HG03095 (cell line): Measurements from ENCODE around the gene NINL.

Experiments used
- ATAC-seq: cut with Tn5 transposase; IDR thresholded peaks from one replicate; pipeline ENCODE4 v1.9.1; 2021; ENCODE audit warnings: moderate library complexity; ENCODE audit not compliant: unreplicated experiment

The NINL gene

DNA sequence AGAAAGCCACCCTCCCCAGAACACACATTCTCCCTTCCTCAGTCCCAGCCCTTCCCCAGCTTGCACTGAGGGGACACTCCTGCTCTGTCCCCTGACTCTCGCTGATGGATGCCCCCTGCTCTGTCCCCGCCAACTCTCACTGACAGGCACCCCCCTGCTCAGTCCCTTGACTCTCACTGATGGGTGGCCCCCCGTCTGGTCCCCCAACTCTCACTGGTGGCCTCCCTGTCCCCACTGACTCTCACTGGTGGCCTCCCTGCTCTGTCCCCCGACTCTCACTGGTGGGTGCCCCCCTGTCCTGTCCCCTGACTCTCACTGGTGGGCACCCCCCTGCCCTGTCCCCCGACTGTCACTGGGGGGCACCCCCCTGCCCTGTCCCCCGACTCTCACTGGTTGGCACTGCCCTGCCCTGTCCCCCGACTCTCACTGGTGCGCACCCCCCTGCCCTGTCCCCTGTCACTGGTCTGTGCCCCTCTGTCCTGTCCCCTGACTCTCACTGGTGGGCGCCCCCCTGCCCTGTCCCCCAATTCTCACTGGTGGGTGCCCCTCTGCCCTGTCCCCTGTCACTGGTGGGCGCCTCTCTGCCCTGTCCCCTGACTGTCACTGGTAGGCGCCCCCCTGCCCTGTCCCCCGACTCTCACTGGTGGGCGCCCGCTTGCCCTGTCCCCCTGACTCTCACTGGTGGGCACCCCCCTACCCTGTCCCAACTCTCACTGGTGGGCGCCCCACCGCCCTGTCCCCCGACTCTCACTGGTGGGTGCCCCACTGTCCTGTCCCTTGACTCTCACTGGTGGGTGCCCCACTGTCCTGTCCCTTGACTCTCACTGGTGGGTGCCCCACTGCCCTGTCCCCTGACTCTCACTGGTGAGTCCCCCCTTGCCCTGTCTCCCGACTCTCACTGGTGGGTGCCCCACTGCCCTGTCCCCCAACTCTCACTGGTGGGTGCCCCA lies 116.9 kb downstream of the NINL start:
- ATAC-seq: no peak

DNA sequence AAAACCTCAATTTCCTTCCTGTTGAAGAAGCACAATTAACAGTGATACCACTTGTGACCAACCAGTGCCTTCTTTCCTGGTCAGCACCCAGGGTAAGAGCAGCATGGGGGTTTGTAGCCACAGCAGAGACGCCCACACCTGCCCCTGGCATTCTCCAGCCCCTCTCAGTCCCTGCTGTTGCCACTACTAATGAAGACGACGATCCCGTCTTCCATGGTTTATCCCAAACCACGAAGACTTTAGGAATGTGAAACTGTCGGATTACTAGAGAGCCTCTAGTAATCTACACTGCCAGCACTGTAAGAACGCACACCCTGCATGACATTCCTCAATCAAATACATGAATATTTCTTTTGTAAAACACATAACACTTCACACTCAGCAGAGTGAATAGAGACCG lies 117.9 kb downstream of the NINL start:
- ATAC-seq: no peak

DNA sequence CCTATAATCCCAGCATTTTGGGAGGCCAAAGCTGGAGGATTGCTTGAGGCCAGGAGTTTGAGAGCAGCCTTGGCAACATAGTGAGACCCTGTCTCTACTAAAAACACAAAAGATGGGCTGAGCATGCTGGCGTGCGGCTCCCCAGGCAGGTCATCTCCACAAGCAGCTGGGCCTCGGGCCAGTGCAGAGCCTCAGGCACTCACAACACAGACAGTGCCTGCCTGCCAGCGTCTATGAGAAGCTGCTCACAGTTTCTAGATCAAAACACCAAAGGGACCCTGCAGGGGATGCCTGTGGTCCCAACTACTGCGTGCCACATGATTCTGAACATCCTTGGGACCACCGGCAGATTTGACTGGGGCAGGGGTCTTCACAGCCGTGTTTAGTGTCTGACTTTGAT lies 118.5 kb downstream of the NINL start:
- no peak for ATAC-seq

DNA sequence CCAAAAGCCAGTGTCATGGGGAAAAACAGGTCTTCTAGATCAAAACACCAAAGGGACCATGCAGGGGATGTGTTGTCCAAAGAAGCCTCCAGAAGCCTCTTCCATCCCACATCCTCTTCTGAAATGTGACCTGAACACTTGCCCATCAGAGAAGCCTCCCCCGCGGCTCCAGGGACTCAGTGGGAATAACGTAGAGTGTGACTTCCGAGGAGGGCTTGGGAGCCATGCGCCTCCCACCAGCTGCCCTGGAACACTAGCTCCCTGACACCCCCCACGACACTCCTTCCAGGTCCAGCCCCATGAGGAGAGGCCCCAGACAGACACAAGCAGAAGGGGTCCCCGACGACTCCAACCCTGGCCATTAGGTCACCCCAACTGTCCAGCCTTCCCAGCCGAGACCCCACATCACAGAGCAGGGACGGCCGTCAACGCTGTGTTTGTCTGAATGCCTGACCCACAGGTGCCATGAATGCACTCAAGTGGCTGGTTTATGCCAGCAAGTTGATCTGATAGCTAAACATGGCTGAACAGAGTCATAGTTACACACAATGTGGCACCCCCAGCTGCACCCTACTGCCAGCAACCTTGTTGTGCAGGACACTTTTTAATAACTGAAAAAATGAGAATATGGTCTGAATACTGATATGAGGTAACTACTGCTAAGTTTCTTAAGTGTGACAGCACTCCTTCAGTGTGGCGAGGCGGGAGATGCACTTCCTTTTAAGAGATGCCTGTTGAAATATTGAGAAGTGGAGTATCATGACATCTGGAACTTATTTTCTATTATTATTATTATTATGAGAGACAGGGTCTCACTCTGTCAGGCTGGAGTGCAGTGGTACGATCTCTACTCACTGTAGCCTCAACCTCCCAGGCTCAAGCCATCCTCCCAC lies 119.8 kb downstream of the NINL start:
- ATAC-seq: no peak

DNA sequence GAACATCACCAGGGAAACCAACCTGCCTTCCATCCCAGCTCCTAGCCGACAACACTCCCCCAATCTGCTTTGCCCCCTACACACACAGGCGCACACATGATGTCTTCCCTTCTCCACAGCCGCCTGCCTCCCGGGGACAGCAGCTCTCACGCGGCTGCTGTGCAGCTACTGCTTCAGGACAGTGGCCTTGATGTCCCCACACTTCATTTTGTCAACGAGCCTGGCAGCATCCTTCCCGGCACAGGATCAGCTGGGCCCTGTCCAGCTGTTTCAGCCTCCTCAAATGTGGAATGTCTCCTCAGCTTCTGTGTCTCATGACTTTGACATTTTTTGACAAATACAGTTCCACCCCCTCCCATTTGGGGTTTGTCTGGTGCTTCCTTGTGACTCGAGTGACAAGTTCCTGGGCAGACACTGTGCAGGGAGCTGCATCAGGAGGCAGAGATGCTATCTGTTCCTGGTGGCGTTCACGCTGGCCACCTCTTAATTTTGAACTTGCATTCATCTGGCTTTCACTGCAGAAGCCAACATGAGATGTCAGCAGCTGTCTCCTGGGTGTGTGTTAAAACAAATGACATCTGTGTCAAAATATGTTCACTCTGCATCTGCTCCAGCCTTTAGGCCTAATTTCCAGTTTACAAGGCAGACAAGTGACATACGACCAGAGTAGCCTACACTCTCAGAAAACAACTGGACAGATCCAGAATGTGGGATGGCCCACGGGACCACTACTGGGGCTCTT lies 120.7 kb downstream of the NINL start:
- ATAC-seq: no peak

DNA sequence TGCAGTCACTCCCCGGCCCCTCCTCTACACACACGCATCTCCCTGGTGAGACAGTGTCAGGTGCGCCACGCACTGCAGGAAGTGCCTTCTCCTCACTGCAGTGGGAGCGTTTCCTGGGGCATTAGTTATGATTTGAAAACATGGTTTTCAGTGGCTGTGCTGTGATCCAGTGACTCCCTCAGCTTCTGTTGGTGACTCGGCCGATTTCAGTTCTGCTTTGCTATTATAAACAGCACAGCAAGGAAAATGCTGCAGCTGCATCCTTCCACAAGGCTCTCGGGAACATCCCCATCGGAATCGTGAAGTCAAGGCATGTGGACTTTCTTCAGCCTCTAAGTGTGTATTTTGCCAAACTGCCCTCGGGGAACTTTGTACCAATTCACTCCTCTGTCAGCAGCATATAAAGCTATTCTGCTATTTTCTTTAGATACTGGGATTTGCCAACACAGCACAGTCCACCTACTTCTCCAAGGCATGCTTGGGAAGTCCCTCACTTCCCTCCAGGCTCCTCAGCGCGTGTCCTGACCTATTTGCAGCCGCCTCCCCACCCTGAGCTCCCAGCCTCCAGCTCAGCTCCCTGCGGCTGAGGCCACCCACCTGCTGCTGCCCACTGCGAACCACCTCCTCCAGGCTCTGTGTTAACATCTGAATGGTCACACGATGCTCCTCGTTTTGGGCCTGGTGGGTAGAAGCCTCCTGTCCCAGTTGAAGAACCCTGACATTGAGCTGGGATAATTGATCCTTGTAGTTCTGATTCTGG lies 123.4 kb downstream of the NINL start:
- no peak for ATAC-seq

DNA sequence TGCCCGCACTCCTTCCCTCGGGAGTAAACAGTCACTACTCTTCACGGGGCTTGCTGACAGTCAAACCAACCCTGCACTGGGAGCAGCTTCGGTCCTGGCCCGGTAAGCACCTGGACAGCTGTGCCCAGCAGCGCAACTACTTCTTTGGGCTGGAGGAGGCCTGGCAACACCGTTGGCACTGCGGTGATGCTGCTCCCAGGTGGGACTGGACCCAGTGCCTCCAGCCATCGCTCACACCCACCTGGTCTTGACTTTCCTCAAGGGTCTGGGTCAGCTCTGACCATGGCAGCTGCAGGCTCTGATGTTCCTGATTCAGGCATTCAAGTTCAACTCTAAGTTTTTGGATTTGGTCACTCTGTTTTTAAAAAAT lies 124.1 kb downstream of the NINL start:
- no peak for ATAC-seq

DNA sequence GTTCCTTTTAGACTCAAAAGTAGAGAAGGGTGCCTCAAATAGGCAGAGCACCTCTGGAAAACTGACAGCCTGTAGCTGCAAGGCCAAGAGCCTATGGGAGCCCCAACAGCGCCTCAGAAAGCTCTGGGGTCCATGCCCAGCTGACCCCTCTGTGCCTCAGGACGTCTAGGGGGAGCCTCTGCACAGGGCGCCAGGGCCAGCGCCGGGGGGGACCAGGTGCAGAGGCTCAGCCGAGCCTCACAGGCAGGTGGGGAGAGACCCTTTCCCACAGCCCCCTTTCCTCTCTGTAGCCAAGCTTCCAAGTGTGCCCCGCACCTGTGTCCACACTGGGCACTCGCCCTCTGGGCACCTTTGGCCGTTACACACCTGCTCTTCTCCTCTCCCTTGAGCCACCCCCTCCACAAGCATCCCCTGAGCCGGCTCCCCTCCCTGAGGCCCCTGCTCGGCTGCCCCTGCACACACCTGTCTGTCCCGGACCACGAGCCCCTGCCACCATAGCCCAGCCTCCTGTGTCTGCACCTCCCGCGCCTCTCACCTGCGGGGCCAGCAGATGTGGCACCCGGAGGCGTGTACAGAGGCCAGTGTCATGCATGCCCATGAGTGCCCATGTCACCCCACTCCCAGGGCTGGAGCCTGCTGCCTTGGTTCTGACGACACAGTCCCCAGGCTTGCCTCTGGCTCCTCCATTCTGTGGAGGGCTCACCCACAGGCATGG lies 124.6 kb downstream of the NINL start:
- ATAC-seq: no peak

DNA sequence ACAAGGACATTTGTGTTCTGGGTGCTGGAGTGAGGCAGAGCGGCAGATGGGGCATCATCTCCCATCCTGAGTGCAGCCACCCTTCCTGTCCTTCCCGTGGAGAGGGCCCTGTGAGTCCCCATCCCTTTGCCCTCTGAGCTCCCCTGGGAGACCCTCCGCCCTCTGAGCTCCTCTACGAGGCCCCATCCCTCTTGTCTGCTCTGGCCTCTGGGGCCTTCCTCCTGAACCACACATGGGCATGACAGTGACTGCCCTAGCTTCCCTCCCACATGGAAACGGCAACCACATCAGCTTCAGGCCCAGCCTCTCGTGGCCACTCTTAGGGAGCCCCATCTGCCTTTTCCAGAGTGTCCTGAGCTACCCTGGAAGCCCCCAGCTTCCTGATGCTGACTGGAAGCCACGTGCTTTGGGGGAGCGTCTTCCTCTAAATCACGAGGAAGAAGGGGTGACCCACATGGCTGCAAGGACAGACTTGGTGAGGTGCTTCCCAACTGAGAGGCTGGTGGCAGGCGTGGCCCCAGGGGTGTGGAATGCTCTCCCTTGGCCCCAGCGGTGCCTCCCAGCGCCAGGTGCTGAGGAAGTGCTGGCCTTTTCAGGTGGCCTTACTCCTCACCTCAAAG lies 125.3 kb downstream of the NINL start:
- no peak for ATAC-seq

DNA sequence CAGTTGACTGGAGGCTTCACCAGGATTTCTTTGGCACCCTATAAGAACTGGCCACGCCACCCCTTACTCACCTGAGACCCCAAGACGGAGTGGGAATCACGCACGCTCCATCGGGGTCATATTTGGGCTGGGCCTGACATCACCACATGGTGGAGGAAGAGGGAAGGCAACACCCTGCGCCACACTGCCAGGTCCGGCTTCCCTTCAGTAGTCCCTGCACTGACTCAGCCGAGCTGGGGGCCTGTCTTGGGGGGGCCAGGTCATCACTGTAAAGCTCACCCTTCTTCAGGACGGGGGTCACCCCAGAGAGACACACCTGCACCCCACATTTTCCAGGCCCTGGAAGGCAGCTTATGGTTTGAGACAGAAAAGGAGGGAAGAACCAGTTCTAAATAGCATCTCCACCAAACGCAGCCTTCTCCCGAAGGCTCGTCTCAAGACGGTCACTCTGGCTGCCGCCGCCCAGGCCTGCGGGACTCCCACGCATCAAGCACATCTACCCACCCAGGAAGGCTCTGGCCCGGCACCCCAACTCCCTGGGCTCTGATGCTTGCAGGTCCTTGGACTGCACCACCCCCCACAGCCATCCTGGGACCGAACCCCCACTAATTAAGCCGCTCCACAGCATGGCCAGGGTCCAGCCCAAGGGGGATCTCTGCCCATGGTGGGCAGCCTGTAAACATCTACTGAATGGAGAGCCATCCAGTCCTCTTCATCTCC lies 126.1 kb downstream of the NINL start:
- no peak for ATAC-seq

DNA sequence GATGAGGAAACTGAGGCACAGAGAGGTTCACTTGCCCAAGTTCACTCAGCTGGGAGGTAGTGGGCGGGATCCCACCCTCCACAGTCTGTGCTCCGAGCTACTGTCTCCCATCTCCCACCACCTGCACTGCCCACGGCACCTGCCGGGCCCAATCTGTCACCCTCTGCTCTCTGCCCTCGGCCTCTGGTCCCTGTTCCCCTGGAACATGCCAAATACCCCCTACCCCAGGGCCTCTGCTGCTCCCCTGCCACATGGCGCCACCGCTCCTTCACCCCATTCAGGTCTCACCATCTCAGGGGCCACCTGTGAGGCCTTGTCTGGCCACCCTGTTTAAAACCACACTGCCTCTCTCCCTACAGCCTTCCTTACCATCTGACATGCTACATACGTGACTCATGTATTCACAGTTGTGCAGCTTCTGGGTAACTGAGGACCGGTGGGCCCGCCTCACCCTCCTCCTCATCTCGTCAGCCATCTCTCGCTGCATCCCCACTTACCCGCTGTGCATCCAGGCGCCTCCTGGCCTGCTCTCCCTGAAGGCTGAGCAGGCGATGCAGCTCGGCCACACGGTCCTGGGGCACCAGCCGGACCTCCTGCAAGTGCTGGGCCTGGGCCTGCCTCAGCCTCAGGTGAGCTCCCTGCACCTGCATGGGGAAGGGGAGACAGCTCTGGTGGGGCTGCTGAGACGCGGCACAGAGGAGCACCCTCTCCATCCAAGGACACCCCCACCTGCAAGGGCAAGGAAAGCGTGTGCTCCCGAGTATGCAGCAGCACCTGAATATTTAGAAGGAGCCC lies 127.2 kb downstream of the NINL start:
- no peak for ATAC-seq

DNA sequence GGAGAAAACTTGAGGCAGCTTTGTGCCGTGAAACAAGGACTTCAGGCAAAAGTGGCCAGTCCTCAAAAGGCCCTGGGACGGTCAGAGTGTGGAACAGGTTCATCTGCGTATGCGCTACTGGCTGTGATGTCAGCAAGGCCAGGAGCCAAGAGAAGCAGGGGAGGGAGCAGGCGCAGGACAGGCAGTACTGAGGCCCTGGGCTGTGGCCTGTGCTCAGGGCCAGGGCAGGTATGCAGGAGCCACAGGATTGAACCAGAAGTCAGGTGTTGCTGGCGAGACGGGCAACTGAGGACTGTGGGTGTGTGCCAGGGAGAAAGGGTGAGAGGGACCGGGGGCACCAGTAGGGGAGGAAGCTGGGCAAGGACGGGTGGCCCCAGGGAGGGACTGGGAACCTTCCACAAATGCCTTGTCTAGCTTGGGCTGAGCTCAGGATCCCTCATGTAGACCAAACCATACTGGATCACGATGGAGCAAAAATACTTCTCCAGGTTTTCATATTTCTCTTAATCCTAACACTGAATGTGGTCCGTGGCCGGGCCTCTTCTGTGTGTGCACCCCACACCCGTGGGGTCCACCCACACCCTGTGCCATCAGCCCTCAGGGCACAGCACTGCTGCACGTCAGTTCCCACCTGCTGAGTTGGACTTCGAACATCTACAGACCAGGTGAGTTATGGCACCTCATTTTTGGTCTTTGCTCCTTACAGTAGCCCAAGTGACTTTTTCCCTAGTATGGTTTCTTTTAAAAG lies 131.0 kb downstream of the NINL start:
- ATAC-seq: no peak

DNA sequence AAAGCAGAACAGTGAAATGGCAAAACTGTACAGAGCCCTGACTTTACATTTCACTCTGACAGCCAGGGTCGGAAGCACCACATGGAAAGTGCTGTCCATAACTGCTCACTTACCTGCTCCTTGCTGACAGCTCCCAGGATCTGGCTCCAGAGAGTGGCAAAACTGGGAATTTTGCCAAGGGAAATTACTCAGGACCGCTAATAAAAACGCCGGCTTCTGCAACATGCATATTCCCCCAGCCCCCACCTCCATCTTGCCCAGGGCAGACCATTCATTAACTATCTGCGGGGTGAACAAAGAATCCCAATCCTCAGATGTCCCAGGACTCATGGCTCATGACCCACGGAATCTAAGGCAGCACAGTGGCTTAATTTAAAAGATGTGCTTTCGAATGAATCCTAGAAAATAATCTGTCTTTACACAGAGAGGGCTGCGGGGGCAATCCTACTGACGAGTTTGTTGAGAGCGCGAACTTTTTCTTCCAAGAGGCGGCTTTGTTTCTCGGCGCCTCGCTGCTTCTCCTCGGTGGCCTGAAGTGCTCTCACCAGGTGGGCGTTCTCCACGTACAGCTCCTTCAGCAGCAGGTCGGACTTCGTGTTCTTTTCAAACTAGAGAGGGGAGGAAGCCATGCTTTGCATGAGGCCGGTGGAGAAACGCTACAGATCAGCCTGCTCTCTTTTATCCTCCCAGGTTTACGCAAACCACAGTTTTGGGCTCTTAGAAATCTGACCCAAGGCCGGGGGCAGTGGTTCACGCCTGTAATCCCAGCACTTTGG lies 132.1 kb downstream of the NINL start:
- no peak for ATAC-seq

DNA sequence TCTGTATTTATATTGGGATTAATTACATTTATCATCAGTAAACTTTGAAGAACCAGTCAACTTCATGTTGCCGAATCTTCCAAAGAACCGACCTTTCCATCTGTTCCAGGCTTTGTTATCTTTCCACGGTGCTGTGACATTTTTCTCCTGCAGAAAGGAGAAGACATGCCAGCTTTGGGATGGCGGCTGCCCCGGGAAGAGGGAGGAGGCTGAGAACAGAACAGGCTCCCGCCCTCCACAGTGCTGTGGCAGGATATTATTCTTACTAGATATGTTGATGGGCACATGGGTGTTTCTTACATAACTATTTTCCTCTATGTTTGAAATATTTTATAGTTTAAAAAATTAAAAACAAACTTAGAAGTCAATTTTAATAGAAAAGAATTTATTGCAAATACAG lies 133.0 kb downstream of the NINL start:
- no peak for ATAC-seq

DNA sequence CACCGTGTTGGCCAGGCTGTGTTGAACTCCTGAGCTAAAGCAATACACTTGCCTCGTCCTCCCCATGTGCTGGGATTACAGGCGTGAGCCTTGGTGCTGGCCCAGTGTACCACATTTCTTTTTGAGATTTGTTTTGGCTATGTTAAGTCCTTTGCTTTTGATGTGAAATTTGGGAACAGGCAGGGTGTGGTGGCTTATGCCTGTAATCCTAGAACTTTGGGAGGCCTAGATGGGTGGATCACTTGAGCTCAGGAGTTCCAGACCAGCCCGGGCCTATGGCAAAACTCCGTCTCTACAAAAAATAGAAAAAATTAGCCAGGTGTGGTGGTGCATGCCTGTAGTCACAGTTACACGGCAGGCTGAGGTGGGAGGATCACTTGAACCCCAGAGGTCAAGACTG lies 137.7 kb downstream of the NINL start:
- no peak for ATAC-seq

DNA sequence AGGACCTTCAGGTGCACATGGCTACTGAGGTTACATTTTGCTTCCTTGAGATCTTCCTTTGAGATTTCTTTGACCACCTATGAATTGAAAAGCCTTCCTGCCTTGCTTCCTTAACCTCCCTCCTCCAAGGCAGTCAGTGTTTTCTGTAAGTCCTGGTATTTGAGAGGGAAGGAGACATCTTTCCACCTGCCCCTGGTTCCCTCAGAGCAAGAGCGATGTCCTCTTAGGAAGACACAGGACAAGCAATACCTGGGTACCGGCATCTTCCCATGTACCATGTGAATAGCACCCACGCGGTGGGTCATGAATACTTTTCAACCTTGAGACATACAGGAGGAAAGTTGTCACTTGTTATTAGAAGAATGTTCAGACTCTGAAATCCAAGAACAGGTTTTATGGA lies 140.8 kb downstream of the NINL start:
- ATAC-seq: no peak

DNA sequence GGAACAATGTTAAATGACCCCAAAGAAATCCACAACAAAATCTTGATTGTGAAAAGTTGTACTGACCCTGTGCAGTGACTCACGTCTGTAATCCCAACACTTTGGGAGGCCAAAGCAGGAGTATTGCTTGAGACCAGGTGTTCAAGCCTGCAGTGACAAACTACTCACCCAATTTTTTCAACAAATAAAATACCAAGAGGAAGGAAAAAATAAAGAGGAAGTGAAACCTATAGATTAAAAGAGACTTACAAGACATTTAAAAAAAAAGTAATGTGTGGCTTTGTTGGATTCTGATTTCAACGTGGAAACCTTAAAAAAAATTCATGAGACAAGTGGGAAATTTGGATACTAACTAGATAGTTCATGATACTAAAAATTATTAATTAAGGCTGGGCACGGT lies 146.0 kb downstream of the NINL start:
- ATAC-seq: no peak
